Peyer's patch (tissue), 4 donors: Measurements from ENCODE around the gene BCKDK.
A peak's percentile ranks its signal among the peaks of the same experiment; 100 is the strongest.

Experiments used
- CTCF ChIP-seq, 6 experiments: fragments of 450-650 bp in 4 of 6; fragments of 200-600 bp in 2 of 6; sonication (generic) in 1 of 6; IDR thresholded peaks; one replicate each; pipeline ENCODE4 v1.5.1; 2017 to 2019; ENCODE audit warnings: antibody characterized with exemption in 6 of 6, mild to moderate bottlenecking in 3 of 6, moderate library complexity in 1 of 6
- POLR2A ChIP-seq, 2 donors: fragments of 450-650 bp; IDR thresholded peaks; one replicate each; pipeline ENCODE4 v1.5.1; 2017; ENCODE audit warnings: antibody characterized with exemption in 2 of 2, mild to moderate bottlenecking in 2 of 2, moderate library complexity in 2 of 2

GRCh38 chr16:31142109-31143010, 34.2 kb downstream of the BCKDK start:
- TF ChIP-seq CTCF (IDR thresholded peaks at IDR 0.05), result peak; percentile 95 to 100 (median 100)
- TF ChIP-seq POLR2A (IDR thresholded peaks at IDR 0.05), result peak; percentile 21 to 52
